GM19438 (cell line): ENCODE measurements around the gene MADCAM1.
A peak's percentile ranks its signal among the peaks of the same experiment; 100 is the strongest.

ENCODE experiments used
- ATAC-seq: cut with Tn5 transposase; IDR thresholded peaks from one replicate; pipeline ENCODE4 v1.9.1; 2021; ENCODE audit warnings: low read depth; ENCODE audit not compliant: unreplicated experiment

The MADCAM1 gene

DNA sequence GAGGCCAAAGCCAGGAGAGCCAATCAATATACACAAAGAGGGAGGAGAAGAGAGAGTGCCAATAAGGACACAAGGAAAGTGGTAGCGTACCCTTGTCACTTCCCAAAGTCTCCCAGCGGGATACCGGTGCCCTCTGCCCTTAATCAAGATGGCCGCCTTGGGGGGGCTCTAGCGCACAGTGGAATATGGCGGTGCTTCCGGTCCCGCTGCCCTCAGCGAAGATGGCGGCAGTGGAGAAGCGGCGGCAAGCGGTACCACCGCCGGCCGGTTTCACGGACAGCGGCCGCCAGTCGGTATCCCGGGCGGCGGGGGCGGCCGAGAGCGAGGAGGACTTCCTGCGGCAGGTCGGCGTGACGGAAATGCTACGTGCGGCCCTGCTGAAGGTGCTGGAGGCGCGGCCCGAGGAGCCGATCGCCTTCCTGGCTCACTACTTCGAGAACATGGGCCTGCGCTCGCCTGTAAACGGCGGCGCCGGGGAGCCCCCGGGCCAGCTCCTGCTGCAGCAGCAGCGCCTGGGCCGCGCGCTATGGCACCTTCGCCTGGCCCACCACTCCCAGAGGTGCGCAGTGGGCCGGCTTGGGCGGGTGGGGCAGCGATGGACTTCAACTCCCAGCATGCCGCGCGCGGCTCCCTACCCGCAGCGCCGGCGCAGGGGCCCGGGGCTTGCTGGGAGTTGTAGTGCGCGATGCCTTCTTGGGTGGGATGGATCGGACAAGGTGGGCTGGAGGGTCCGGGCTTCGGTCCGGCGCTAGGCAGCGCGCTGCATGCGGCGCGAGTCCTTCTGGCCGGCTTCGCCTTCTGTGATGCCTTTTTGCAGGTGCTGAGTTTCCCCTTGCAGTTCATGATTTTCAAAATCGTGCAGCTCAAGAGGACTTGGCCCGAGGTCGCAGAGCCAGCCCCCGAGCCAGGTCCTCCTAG is 11.3 kb downstream of the MADCAM1 start, which contains the start of gene TPGS1:
Gene TPGS1 (plus strand): TSS at position 212 of the 918 bp plus-strand sequence. CDS start 10 bp downstream, at position 222.
- ATAC-seq: peak; percentile 50

DNA sequence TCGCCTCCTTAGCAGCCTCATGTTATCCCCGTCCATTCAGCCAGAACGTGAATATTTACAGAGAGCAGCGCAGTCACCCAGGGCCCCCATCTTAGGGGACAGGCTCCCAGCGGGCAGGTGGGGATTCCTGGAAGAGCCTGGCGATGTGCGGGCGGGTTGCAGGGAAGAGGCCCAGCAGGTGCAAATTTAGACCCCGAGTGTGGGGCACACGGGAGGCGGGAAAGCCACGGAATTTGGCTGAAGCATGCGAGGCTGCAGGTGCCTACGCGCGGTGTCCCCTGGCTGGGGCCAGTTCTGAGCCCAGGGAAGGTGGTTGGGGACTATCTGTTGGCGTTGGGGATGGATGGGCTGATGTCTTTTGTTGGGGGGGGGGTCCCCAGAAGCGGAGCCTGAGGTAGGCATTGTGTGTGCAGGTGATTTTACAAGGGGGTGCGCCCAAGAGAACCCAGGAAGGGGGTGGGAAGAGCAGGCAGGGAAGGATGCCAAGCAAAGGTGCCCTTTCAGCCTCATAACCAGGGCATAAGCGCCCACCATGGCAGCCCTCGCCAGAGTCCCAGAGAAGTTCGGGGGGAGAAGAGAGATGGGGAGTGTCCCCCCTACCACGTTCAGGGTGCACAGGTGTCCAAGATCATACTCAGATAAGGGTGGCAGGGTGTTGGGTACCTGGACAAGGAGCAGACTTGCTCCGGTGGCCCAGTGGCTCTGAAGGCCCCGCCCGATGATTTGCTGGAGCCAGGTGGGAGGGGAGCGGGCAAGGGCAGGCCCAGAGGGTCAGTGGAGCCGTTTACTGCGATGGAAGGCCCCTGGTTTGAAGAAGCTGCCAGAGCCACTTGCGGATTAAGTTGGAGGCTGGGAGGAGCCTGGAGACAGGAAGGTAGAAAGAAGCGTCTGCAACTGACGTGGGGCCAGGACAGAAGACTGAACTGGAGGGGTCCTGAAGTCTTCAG is 12.2 kb downstream of the MADCAM1 start:
- ATAC-seq: no peak

DNA sequence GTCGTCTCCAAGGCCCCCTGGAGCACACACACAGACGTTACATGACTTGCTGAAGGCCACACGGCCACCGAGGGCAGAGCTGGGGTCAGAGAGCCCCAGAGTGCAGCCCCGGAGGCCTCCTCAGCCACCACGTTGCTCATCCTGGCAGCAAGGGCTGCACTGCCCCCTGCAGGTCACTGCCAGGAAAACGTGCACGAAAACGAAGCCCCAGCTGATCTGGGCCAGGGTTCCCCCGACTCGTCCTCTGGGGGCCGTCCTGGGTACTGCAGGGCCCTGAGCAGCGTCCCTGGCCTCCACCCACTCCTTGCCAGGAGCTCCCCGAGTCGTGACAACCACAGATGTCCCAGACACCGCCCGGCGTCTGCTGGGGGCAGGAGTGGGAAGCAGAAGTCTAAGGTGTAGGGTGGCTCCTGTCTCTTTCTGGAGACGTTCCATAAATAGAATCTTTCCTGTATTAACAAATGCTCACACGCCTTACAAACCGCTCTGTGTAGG is 14.4 kb downstream of the MADCAM1 start:
- ATAC-seq: no peak

DNA sequence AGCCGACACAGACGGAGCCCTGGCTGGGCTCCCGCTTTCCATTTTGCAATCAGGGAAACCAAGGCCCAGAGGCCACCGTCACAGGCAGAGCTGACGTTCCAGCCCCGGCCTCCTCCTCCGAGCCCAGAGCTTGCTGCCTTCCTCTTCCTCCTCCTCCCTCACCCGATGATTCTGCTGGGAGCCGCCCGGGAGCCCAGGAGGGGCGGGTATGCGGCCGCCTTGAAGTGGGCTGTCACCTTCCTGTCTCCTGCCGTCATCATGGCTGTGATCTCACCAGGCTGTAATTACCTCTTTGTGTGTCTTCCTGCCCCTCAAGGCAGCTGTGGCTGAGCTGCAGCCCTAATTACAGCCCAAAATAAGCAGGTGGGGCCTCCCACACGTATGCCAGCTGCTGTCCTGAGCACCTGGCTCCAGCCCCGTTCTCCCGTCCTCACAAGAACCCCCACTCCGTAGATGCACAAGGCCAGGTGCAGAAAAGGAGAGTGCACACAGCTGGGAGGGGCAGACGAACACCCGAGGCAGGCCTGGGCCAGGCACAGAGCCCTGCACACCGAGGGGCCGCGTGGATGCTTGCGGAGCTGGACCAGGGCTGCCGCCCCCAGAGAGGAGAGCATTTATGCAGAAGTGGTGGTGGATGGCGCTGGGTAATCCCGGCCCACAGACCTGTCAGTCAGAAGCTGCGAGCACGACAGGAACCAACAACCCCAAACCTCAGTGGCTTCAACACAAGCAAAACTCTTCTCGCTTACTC is 15.0 kb downstream of the MADCAM1 start:
- ATAC-seq: no peak

DNA sequence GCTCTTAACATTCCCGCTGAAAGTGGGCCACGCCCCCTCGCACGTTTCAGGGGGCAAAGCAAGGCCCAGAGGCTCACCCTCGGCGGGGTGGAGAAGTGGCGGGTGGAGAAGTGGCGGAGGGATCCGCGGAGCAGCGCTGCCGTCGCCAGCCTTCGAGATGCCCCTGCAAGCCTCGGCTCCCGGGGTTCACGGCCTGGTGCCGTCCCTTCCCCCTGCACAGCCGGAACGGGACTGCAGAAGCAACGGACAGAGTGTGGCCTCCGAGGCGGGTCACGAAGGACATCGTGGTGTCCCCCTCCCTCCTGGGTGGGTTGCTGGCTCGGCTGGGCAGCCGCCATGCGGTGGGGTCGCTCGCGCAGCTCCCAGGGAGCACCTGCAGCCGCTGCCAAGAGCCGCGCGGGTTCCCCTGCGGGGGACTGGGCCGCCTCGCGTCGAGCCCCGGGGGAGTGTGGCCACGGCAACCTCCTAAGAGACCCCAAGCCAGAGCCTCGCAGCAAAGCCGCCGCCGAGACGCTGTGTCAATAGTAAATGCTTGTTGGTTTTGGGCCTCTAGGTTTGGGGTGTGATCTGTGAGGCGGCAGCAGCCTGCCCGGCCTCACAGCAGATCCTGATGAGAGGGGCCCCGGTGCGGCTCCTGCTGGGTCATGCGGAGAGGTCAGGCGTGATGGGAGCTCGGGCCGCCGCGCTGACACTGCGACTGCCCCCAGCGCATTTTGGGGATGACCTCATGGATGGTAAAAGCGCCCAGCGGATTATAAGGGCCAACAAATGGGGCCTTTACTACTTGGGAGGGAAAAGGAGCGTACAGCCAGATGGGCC is 16.5 kb downstream of the MADCAM1 start:
- no peak for ATAC-seq

DNA sequence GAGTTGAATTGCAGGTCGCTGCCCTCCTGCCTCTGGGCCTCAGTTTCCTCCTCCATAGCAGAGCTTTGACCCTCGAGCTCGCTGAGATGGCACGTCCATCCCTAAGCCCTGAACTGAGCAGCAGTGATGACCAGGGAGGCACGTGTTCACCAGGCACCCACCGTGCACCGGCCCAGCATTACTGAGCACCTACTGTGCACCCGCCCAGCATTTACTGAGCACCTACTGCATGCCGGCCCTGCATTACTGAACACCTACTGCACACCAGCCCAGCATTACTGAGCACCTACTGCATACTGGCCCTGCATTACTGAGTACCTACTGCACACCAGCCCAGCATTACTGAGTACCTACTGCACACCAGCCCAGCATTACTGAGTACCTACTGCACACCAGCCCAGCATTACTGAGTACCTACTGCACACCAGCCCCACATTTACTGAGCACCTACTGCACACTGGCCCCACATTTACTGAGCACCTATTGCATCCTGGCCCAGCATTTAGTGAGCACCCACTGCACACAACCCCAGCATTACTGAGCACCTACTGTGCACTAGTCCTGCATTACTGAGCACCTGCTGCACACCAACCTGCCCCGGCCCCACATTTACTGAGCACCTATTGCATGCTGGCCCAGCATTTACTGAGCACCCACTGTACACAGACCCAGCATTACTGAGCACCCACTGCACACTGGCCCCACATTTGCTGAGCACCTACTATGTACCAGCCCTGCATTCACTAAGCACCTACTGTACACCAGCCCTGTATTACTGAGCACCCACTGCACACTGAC is 17.3 kb downstream of the MADCAM1 start:
- no peak for ATAC-seq

DNA sequence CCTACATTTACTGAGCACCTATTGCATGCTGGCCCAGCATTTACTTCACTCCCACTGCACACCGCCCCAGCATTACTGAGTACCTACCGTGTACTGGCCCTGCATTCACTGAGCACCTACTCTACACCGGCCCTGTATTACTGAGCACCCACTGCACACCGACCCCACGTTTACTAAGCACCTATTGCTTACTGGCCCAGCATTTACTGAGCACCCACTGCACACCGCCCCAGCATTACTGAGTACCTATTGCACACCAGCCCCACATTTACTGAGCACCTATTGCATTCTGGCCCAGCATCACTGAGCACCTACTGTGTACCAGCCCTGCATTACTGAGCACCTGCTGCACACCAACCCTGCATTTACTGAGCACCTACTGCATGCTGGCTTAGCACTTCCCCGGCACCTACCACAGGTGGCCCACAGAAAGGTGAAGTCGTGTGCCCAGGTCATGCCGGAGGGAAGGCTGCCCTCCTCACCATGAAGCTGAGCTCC is 17.9 kb downstream of the MADCAM1 start:
- ATAC-seq: no peak

DNA sequence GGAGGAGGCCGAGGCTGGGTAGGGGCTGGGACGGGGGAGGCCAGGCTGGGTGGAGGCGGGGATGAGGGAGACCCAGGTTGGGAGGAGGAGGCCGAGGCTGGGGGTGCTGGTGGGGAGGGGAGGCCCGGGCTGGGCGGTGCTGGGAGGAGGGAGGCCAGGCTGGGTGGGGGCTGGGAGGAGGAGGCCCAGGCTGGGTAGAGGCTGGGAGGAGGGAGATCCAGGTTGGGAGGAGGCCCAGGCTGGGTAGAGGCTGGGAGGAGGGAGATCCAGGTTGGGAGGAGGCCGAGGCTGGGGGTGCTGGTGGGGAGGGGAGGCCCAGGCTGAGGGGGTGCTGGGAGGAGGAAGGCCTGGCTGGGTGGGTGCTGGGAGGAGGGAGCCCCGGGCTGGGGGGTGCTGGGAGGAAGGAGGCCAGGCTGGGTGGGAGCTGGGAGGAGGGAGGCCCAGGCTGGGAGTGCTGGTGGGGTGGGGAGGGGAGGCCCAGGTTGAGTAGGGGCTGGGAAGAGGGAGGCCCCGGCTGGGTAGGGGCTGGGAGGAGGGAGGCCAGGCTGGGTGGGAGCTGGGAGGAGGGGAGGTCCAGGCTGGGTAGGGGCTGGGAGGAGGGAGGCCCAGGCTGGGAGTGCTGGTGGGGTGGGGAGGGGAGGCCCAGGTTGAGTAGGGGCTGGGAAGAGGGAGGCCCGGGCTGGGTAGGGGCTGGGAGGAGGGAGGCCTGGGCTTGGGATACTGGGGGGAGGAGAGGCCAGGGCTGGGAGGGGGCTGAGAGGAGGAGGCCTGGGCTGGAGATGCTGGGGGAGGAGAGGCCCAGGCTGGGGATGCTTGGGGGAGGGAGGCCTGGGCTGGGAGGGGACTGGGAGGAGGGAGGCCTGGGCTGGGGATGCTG is 21.7 kb downstream of the MADCAM1 start:
- ATAC-seq: no peak

DNA sequence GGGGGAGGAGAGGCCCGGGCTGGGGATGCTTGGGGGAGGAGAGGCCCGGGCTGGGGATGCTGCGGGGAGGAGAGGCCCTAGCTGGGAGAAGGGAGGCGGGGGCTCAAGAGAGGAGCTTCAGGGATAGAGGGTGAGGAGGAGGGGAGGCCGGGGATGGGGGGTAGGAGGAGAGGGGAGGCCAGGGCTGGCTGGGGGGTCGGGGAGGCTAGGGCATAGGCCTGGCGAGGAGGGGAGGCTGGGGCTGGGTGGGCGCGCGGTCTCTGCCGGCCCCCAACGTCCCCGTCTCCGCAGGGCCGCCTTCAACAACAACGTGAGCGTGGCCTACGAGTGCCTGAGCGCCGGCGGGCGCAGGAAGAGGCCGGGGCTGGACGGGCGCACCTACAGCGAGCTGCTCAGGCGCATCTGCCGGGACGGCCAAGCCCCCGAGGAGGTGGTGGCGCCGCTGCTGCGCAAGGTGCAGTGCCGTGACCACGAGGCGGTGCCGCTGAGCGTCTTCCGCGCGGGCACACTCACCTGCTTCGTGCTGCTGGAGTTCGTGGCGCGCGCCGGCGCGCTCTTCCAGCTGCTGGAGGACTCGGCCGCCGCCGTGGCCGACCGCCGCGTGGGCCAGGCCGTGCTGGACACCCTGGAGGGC is 22.4 kb downstream of the MADCAM1 start:
- no peak for ATAC-seq

DNA sequence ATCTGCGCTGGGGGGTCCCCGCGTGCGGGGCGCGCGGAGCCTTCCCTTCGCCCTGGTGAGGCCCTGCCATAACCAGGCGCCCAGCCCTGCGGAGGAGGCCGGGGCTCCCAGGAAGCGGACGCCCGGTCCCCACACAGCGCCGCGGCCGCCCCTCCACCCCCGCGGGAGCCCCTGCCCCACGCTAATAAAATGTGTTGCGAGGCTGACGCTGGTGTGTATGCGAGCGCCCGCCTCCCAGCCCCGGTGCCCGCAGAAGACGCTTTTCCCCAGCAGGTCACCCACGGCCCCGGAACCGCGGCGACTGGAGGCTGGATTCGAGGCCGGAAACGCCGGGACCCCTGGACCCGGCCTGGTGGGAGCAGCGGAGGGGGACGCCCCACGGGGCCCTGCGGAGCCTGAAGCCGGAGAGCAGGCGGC is 23.2 kb downstream of the MADCAM1 start:
- ATAC-seq: no peak

DNA sequence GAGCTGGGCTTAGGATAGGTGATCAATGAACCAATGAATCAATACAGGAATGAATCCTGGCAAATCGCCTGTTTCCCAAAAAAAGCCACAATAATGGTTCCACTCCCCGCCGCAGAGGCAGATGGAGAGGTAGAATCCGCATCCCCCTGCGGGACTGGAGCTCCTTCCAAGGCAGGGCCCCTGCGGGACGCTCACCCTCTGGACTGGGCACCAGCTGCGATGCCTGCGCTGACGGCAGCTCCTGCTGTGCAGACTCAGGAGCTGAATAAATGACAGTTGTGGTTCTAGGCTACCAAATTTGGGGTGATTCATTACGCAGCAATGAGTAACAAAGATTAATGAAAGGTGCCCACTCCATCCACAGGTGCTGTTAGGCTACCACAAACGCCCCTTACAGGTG is 26.4 kb downstream of the MADCAM1 start:
- no peak for ATAC-seq

DNA sequence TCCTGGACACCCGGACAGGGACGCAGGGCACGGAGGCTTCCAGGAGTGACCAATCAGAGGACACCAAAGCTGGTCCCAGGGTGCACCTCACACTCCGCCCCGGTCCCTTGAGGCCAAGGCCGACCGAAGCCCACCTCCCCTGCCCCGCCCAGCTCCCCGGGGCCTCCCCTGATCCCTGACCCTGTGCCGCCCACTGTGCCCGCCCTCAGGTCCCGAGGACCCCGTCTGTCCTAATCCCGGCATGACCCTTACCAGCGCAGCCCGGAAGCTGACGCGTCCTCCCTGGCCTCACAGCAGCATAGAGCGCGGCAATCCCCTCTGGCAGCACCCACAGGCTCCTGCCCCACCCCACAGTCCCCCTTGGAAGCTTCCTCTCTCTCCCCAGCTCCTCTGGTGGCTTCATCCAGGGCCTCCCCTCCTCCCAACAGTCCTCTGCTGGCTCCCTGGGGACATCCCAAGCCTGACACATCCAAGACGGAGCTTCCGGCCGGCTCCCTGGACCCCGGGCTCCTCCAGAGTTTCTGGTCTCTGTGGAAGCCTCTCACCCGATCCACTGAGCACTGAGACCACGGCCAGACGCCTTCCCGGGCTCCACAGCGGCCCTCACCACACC is 27.9 kb downstream of the MADCAM1 start:
- no peak for ATAC-seq

DNA sequence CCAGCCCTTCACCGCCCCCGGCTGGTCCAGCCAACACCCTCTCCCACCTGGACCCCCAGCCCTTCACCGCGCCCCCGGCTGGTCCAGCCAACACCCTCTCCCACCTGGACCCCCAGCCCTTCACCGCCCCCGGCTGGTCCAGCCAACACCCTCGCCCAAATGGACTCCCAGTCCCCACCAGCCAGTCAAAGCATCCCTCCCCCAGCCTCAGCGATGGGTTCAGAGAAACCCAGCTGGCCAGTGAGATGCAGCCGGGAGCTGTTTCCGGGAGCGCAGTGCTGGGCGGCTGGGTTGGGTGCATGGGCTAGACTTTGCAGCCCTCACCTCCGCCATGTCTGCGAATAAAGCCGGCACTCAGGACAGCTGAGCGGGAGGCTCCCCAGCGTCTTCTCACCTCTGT is 28.7 kb downstream of the MADCAM1 start:
- no peak for ATAC-seq

DNA sequence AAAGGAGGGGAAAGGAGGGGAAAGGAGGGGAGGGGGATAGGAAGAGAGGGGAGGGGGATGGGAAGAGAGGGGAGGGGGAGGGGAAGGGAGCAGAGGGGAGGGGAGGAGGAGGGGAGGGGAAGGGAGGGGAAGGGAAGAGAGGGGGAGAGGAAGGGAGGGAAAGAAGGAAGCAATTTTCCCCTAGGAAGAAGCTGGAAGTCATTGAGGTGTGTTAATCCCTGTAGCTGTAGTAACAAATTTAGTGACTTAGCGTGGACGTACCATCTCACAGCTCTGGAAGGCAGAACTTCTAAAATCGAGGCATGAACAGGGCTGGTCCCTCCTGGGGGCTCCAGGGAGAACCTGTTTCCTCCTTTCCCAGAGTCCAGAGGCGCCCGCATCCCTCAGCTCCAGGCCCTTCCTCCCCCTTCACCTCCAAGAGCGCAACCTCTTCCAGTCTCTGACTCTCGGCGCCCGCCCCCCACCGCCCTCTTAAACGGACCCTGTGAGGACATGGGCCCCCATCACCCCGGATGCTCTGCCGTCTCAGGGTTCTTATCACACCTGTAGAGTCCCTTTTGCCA is 29.7 kb downstream of the MADCAM1 start:
- ATAC-seq: no peak

DNA sequence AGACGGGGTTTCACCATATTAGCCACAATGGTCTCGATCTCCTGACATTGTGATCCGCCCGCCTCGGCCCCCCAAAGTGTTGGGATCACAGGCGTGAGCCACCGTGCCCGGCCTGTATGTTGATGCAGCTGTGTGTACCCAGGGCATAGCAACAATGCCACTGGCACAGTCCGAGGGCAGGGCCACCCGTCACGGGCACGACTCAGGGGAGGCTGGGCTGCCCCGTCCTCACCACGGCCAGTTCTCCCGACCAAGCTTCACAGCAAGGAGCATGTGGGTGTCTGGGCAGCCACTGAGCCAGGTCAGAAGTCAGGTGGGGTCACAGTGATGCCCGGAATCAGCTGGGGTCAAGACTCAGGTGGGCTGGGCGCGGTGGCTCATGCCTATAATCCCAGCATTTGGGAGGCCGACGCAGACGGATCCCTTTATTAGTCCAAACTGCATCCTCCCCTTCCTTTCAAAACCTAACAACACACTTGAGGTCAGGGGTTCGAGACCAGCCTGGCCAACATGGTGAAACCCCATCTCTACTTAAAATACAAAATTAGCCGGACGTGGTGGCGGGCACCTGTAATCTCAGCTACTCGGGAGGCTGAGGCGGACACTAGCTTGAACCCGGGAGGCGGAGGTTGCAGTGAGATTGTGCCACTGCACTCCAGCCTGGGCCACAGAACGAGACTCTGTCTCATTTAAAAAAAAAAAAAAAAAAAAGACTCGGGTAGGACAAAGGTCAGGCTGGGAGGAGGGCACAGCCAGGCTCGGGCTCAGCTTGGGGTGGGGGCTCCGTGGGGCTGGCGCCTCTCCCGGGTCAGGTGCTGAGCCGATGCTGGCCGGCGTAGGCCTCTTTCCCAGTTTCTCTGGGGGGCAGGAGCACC is 34.1 kb downstream of the MADCAM1 start:
- ATAC-seq: no peak
